ENCODE data around the gene TMEM25. TPM values are rescaled to one million over a fixed set of nuclear protein-coding genes. Genes with fewer than 3 reads are reported as not detected.

The TMEM25 gene
- total RNA-seq, 5 donors from 2014 or later (not counting 1 experiment from before 2014, with no cell fraction given): 19.9 to 31.7 (median 25.3) TPM

DNA sequence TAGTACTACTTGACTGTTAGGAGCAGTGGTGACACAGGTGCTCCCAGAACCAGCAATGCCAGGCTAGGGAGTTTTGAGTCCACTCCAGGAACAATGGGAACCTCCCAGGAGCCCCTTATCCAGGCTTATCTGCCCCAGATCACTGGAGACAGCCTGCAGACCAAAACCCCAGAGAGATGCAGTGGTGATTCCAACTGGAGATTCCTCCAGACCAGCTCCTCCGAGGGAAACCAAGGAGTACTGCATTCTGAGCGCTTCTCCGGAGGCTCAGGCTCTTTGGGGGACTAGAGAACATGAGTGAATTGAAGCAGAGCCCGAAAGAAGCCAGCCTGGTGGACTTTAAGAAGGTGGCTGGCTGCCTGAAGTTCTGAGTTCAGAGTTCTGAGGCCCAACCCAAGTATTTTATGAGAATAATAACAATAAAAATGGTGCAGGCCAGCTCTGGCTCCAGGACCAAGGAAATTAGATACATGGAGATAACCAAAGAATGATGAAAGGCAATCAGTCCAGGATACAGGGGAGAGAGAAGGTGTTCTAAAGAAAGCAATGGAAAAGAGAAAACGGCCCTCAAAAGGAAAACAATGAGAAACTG, 1.3 kb upstream of the TMEM25 start:
- no peaks in the 10 kb centered on the region for H3K27me3 ChIP-seq (replicated peaks in 1 of 2; ENCODE audit: control insufficient read depth in 2 of 2, extremely low read depth in 1 of 2, insufficient read depth in 2 of 2, low read length in 1 of 2)
- H3K4me1 ChIP-seq (ENCODE audit: control insufficient read depth in 1 of 2, extremely low read depth in 1 of 2, insufficient read depth in 2 of 2, low read length in 2 of 2): peaks cover 6 to 28% of the 10 kb centered on the region in 2 experiments
- 93% methylated on average over 5 of the region's 5 CpGs for WGBS (ENCODE audit: insufficient coverage)
- ChIA-PET POLR2A (interaction anchor here in 1 of 2 donors (0.5 kb wide), 1 partner anchor 13 kb away, joined by 4 read pairs; no protein-coding TSS in a partner anchor), CTCF (no interaction called here)
- no peak for ATAC-seq (replicated peaks in 1 of 4)
- no peak overlapping the region for H3K27ac ChIP-seq (ENCODE audit: low read length)
- Mint-ChIP-seq H3K27me3 (no peaks in the 10 kb centered on the region), H3K27ac (peak overlapping the region; percentile 68 to 86), H3K4me1 (peaks cover 29 to 46% (median 35%) of the 10 kb centered on the region in 3 donors), H3K9me3 (no peaks in the 10 kb centered on the region), H3K36me3 (peaks cover 3% of the 10 kb centered on the region), H3K4me3 (peak overlapping the region; percentile 80 to 93 (median 87))
- no peak for DNase-seq
- H3K9me3 ChIP-seq: no peaks in the 10 kb centered on the region
- peaks cover 0 to 12% of the 10 kb centered on the region in 2 donors for H3K36me3 ChIP-seq (ENCODE audit: control insufficient read depth in 2 of 2, extremely low read depth in 1 of 2, insufficient read depth in 1 of 2, low read length in 1 of 2)
- H3K4me3 ChIP-seq (ENCODE audit: control insufficient read depth in 1 of 2, extremely low read depth in 1 of 2, low read length in 1 of 2): peak overlapping the region in 1 of 2 donors; percentile 68

GRCh38 chr11:118530180-118530682, 761 bp upstream of the TMEM25 start:
- Histone ChIP-seq H3K36me3 (ENCODE audit: control insufficient read depth in 2 of 2, extremely low read depth in 1 of 2, insufficient read depth in 1 of 2, low read length in 1 of 2) (peaks cover 0 to 7% of the 10 kb centered on the region in 2 donors), H3K27ac (ENCODE audit: low read length) (no peak overlapping the region), H3K4me3 (ENCODE audit: control insufficient read depth in 1 of 2, extremely low read depth in 1 of 2, low read length in 1 of 2) (peak overlapping the region; percentile 68 to 77), H3K27me3 (replicated peaks in 1 of 2; ENCODE audit: control insufficient read depth in 2 of 2, extremely low read depth in 1 of 2, insufficient read depth in 2 of 2, low read length in 1 of 2) (no peaks in the 10 kb centered on the region), H3K4me1 (ENCODE audit: control insufficient read depth in 1 of 2, extremely low read depth in 1 of 2, insufficient read depth in 2 of 2, low read length in 2 of 2) (peaks cover 6 to 28% of the 10 kb centered on the region in 2 experiments), H3K9me3 (no peaks in the 10 kb centered on the region)
- H3K36me3 Mint-ChIP-seq: peaks cover 3% of the 10 kb centered on the region
- ChIA-PET POLR2A (no interaction called here), CTCF (no interaction called here)
- ATAC-seq (replicated peaks in 1 of 4) (no peak), DNase-seq (peak in 2 of 35 experiments; percentile 4 to 10)
- no peaks in the 10 kb centered on the region for H3K27me3 Mint-ChIP-seq
- 8% methylated on average over 30 of the region's 31 CpGs for WGBS (ENCODE audit: insufficient coverage)
- peaks cover 29 to 43% (median 32%) of the 10 kb centered on the region in 3 donors for H3K4me1 Mint-ChIP-seq
- H3K4me3 Mint-ChIP-seq: peak overlapping the region; percentile 80 to 93 (median 87)
- peak overlapping the region; percentile 68 to 86 for H3K27ac Mint-ChIP-seq
- no peaks in the 10 kb centered on the region for H3K9me3 Mint-ChIP-seq

DNA sequence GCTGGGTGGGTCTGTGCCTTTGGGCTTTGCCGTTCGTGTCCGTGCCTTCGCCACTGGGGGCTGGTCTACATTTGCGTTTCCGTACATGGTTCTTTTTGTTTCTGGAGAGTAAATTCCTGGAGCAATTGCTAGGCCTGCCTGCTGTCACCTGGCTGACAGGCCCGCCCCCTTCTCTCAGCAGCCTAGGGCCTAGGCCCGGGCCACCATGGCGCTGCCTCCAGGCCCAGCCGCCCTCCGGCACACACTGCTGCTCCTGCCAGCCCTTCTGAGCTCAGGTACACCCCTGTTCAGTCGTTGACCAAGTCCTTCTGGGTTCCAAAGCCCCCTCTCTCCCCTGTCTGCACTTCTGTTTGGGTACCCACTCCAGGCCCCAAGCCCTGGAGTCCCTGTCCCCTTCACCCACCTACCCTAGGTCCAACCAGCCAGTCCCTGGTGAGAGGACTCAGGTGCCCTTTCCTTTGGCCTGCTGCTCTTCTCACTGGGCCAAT, 649 bp downstream of the TMEM25 start:
- Mint-ChIP-seq H3K27me3 (no peaks in the 10 kb centered on the region), H3K4me1 (peaks cover 29 to 41% (median 30%) of the 10 kb centered on the region in 3 donors), H3K27ac (peak overlapping the region; percentile 82 to 92), H3K36me3 (peaks cover 8% of the 10 kb centered on the region), H3K9me3 (no peaks in the 10 kb centered on the region), H3K4me3 (peak overlapping the region; percentile 87 to 93 (median 92))
- Histone ChIP-seq H3K27me3 (replicated peaks in 1 of 2; ENCODE audit: control insufficient read depth in 2 of 2, extremely low read depth in 1 of 2, insufficient read depth in 2 of 2, low read length in 1 of 2) (no peaks in the 10 kb centered on the region), H3K4me3 (ENCODE audit: control insufficient read depth in 1 of 2, extremely low read depth in 1 of 2, low read length in 1 of 2) (peak overlapping the region; percentile 68 to 77), H3K36me3 (ENCODE audit: control insufficient read depth in 2 of 2, extremely low read depth in 1 of 2, insufficient read depth in 1 of 2, low read length in 1 of 2) (peaks cover 0 to 7% of the 10 kb centered on the region in 2 donors), H3K27ac (ENCODE audit: low read length) (no peak overlapping the region), H3K4me1 (ENCODE audit: control insufficient read depth in 1 of 2, extremely low read depth in 1 of 2, insufficient read depth in 2 of 2, low read length in 2 of 2) (peaks cover 6 to 28% of the 10 kb centered on the region in 2 experiments), H3K9me3 (no peaks in the 10 kb centered on the region)
- POLR2A ChIA-PET: no interaction called here
- ATAC-seq (replicated peaks in 1 of 4): peak; percentile 5 to 33 (median 7)
- WGBS (ENCODE audit: insufficient coverage): 32% methylated on average over 12 of the region's 12 CpGs
- DNase-seq: peak in 2 of 35 experiments; percentile 10 to 26
- CTCF ChIA-PET: no interaction called here

GRCh38 chr11:118532091-118532490, 1.1 kb downstream of the TMEM25 start:
- no peaks in the 10 kb centered on the region for H3K9me3 Mint-ChIP-seq
- peak overlapping the region; percentile 87 to 93 (median 92) for H3K4me3 Mint-ChIP-seq
- WGBS (ENCODE audit: insufficient coverage): 93% methylated on average over 8 of the region's 10 CpGs
- H3K36me3 Mint-ChIP-seq: peaks cover 9% of the 10 kb centered on the region
- peaks cover 0 to 7% of the 10 kb centered on the region in 2 donors for H3K36me3 ChIP-seq (ENCODE audit: control insufficient read depth in 2 of 2, extremely low read depth in 1 of 2, insufficient read depth in 1 of 2, low read length in 1 of 2)
- peaks cover 29 to 36% (median 30%) of the 10 kb centered on the region in 3 donors for H3K4me1 Mint-ChIP-seq
- POLR2A ChIA-PET: no interaction called here
- DNase-seq: no peak
- H3K27me3 ChIP-seq (replicated peaks in 1 of 2; ENCODE audit: control insufficient read depth in 2 of 2, extremely low read depth in 1 of 2, insufficient read depth in 2 of 2, low read length in 1 of 2): no peaks in the 10 kb centered on the region
- H3K27me3 Mint-ChIP-seq: no peaks in the 10 kb centered on the region
- H3K27ac Mint-ChIP-seq: peak overlapping the region; percentile 5 to 92
- no peak overlapping the region for H3K4me3 ChIP-seq (ENCODE audit: control insufficient read depth in 1 of 2, extremely low read depth in 1 of 2, low read length in 1 of 2)
- H3K27ac ChIP-seq (ENCODE audit: low read length): no peak overlapping the region
- H3K9me3 ChIP-seq: no peaks in the 10 kb centered on the region
- peaks cover 6 to 28% of the 10 kb centered on the region in 2 experiments for H3K4me1 ChIP-seq (ENCODE audit: control insufficient read depth in 1 of 2, extremely low read depth in 1 of 2, insufficient read depth in 2 of 2, low read length in 2 of 2)
- CTCF ChIA-PET: no interaction called here
- ATAC-seq (replicated peaks in 1 of 4): no peak

DNA sequence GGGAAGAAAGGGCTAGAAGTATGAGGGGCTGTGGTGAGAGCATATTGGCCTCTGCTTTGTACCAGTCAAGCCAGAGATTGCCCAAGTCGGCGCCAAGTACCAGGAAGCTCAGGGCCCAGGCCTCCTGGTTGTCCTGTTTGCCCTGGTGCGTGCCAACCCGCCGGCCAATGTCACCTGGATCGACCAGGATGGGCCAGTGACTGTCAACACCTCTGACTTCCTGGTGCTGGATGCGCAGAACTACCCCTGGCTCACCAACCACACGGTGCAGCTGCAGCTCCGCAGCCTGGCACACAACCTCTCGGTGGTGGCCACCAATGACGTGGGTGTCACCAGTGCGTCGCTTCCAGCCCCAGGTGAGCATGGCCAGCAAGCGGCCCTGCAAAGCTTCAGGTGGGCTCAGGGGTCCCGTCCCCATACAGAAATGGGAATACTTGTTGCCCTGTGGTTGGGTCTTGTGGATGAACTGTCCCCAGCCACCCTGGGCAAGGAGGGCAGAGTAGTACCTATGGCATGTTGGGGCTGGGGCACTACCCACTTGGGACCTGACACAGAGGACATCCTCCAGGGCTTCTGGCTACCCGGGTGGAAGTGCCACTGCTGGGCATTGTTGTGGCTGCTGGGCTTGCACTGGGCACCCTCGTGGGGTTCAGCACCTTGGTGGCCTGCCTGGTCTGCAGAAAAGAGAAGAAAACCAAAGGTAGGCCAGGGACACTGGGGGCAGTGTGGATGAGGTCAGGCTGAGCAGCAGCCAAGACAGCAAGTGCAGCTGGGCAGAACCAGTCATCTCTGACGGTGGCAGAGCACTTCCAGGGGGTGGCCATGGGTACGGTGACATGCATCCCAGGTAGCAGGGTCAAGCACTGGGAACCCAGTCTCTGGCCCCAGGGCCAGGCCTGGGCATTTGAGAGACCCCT, 2.1 kb downstream of the TMEM25 start:
- no peak overlapping the region for H3K4me3 ChIP-seq (ENCODE audit: control insufficient read depth in 1 of 2, extremely low read depth in 1 of 2, low read length in 1 of 2)
- H3K27me3 Mint-ChIP-seq: no peaks in the 10 kb centered on the region
- no peaks in the 10 kb centered on the region for H3K27me3 ChIP-seq (replicated peaks in 1 of 2; ENCODE audit: control insufficient read depth in 2 of 2, extremely low read depth in 1 of 2, insufficient read depth in 2 of 2, low read length in 1 of 2)
- peaks cover 25 to 29% (median 28%) of the 10 kb centered on the region in 3 donors for H3K4me1 Mint-ChIP-seq
- ChIA-PET CTCF (no interaction called here), POLR2A (interaction anchor here in 1 of 2 donors (0.6 kb wide), 1 partner anchor 14 kb away, joined by 5 read pairs; no protein-coding TSS in a partner anchor)
- WGBS (ENCODE audit: insufficient coverage): 94% methylated on average over 19 of the region's 19 CpGs
- ATAC-seq (replicated peaks in 1 of 4): no peak
- DNase-seq: no peak
- H3K27ac Mint-ChIP-seq: peak overlapping the region in 1 of 2 donors; percentile 49
- peak overlapping the region in 2 of 3 donors; percentile 9 to 21 for H3K4me3 Mint-ChIP-seq
- H3K36me3 Mint-ChIP-seq: peaks cover 9% of the 10 kb centered on the region
- no peaks in the 10 kb centered on the region for H3K9me3 Mint-ChIP-seq
- no peaks in the 10 kb centered on the region for H3K9me3 ChIP-seq
- peaks cover 6 to 28% of the 10 kb centered on the region in 2 experiments for H3K4me1 ChIP-seq (ENCODE audit: control insufficient read depth in 1 of 2, extremely low read depth in 1 of 2, insufficient read depth in 2 of 2, low read length in 2 of 2)
- H3K36me3 ChIP-seq (ENCODE audit: control insufficient read depth in 2 of 2, extremely low read depth in 1 of 2, insufficient read depth in 1 of 2, low read length in 1 of 2): peaks cover 0 to 7% of the 10 kb centered on the region in 2 donors
- H3K27ac ChIP-seq (ENCODE audit: low read length): no peak overlapping the region

Data from T-cell (primary cell).